HG03097 (cell line): ENCODE measurements around the gene S1PR4.
"Not testable (repeated sequence)": the region's sequence is repeated elsewhere in the genome, so short reads cannot be mapped to it uniquely, and the experiment has no call there.

Experiments used
- ATAC-seq: cut with Tn5 transposase; IDR thresholded peaks from one replicate; pipeline ENCODE4 v1.9.1; 2021; ENCODE audit not compliant: unreplicated experiment, low FRiP score

Gene S1PR4

GRCh38 chr19:3210347-3211017 is 31.9 kb downstream of the S1PR4 start:
- no peak for ATAC-seq

GRCh38 chr19:3211191-3211590 is 32.6 kb downstream of the S1PR4 start:
- no peak for ATAC-seq

- no peak for ATAC-seq
These were observed 34.6 kb downstream of the S1PR4 start for GRCh38 chr19:3213159-3213558.

GRCh38 chr19:3216874-3217273 is 38.3 kb downstream of the S1PR4 start:
- ATAC-seq, result no peak

GRCh38 chr19:3220576-3220975 is 42.0 kb downstream of the S1PR4 start:
- no peak for ATAC-seq

- not testable (repeated sequence) for ATAC-seq
These were observed 43.0 kb downstream of the S1PR4 start for GRCh38 chr19:3221576-3221975.

- no peak for ATAC-seq
These were observed 44.1 kb downstream of the S1PR4 start for GRCh38 chr19:3222709-3223108.

GRCh38 chr19:3224346-3225168 is 46.0 kb downstream of the S1PR4 start, which contains the start of gene CELF5:
CELF5 (plus strand) TSS chr19:3224661; CDS start chr19:3224740, 79 bp downstream.
- ATAC-seq, result no peak

GRCh38 chr19:3225169-3225485 is 46.6 kb downstream of the S1PR4 start:
- ATAC-seq, result no peak

GRCh38 chr19:3225677-3226093 is 47.1 kb downstream of the S1PR4 start:
- no peak for ATAC-seq

GRCh38 chr19:3227054-3227626 is 48.6 kb downstream of the S1PR4 start:
- no peak for ATAC-seq

GRCh38 chr19:3229346-3229743 is 50.8 kb downstream of the S1PR4 start:
- ATAC-seq, result no peak
